NCI-H1105 treated with DMSO at 0.1 percent for 48 hours (cell line): ENCODE measurements around the gene POU2F1.

Experiments used
- DNase-seq: peaks from one replicate; lab custom pipeline; 2025; lab: John Stamatoyannopoulos, UW

POU2F1 gene

GRCh38 chr1:167272369-167272957 is 51.8 kb downstream of the POU2F1 start:
- no peak for DNase-seq

GRCh38 chr1:167273027-167273800 is 52.5 kb downstream of the POU2F1 start:
- DNase-seq, result peak; percentile 74

GRCh38 chr1:167274061-167274460 is 53.4 kb downstream of the POU2F1 start:
- no peak for DNase-seq

- DNase-seq, result no peak
These were observed 56.3 kb downstream of the POU2F1 start for GRCh38 chr1:167276969-167277368.

- no peak for DNase-seq
These were observed 57.8 kb downstream of the POU2F1 start for GRCh38 chr1:167278497-167278896.

- no peak for DNase-seq
These were observed 60.2 kb downstream of the POU2F1 start for GRCh38 chr1:167280912-167281311.

GRCh38 chr1:167288390-167289074 is 67.8 kb downstream of the POU2F1 start:
- DNase-seq, result no peak

GRCh38 chr1:167289075-167289442 is 68.4 kb downstream of the POU2F1 start:
- no peak for DNase-seq

GRCh38 chr1:167289966-167290365 is 69.3 kb downstream of the POU2F1 start:
- DNase-seq, result no peak

- DNase-seq, result no peak
These were observed 71.0 kb downstream of the POU2F1 start for GRCh38 chr1:167291539-167292185.

- DNase-seq, result no peak
These were observed 71.5 kb downstream of the POU2F1 start for GRCh38 chr1:167292216-167292615.

GRCh38 chr1:167293057-167293456 is 72.4 kb downstream of the POU2F1 start:
- DNase-seq, result no peak

- DNase-seq, result no peak
These were observed 73.8 kb downstream of the POU2F1 start for GRCh38 chr1:167294528-167294927.

GRCh38 chr1:167297222-167298214 is 76.8 kb downstream of the POU2F1 start:
- DNase-seq, result no peak

GRCh38 chr1:167298325-167298724 is 77.6 kb downstream of the POU2F1 start:
- no peak for DNase-seq

- DNase-seq, result peak; percentile 14
These were observed 80.7 kb downstream of the POU2F1 start for GRCh38 chr1:167301355-167301754.

GRCh38 chr1:167304165-167304564 is 83.5 kb downstream of the POU2F1 start:
- no peak for DNase-seq

GRCh38 chr1:167305059-167305705 is 84.5 kb downstream of the POU2F1 start:
- no peak for DNase-seq

- DNase-seq, result no peak
These were observed 85.1 kb downstream of the POU2F1 start for GRCh38 chr1:167305706-167306277.

GRCh38 chr1:167310732-167311131 is 90.0 kb downstream of the POU2F1 start:
- DNase-seq, result no peak

GRCh38 chr1:167312871-167313270 is 92.2 kb downstream of the POU2F1 start:
- DNase-seq, result no peak
